HG02943 (cell line): ENCODE measurements around the gene OXCT1.
A peak's percentile ranks its signal among the peaks of the same experiment; 100 is the strongest.
"Not testable (repeated sequence)": the region's sequence is repeated elsewhere in the genome, so short reads cannot be mapped to it uniquely, and the experiment has no call there.

Experiments used
- ATAC-seq: cut with Tn5 transposase; IDR thresholded peaks from one replicate; pipeline ENCODE4 v1.9.1; 2021; ENCODE audit warnings: mild to moderate bottlenecking, low read depth, moderate library complexity; ENCODE audit not compliant: unreplicated experiment

The OXCT1 gene

DNA sequence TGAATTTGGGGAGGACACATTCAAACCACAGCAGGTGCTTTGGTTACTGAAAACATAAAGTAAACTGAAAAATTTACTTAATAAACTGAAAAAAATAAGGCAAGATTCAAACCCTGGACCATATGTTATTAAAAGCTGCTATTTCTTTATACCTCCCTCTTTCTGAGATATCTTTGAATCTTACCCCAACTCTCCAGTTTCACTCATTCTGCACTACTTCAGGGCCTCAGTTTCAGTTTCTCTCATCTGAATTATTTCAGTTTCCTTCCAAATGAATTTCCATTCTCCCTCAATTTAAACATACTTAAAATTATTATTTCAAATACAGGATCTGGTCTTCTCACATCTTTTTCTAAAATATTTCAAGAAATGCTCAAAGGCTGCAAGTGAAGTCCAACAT, 4.9 kb upstream of the OXCT1 start:
- no peak for ATAC-seq

GRCh38 chr5:41874512-41875060, 4.4 kb upstream of the OXCT1 start:
- no peak for ATAC-seq

DNA sequence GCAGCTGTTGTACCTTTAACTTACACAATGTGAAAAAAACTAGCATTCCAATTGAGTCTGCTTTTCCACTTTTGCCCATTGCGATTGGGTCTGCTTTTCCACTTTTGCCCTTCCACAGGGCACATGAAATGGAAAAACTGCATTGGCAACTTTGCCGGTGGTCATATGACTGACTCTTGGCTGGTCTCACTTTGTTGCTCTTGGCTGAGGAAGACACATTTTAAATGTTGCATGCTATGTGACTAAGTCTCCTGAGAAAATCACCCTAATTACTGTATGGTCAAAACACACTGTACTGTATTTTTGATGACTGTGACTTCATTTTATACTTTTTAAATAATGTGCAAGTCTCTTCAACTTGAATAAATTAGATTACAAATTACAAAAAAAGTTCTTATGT, 1.6 kb upstream of the OXCT1 start:
- no peak for ATAC-seq

DNA sequence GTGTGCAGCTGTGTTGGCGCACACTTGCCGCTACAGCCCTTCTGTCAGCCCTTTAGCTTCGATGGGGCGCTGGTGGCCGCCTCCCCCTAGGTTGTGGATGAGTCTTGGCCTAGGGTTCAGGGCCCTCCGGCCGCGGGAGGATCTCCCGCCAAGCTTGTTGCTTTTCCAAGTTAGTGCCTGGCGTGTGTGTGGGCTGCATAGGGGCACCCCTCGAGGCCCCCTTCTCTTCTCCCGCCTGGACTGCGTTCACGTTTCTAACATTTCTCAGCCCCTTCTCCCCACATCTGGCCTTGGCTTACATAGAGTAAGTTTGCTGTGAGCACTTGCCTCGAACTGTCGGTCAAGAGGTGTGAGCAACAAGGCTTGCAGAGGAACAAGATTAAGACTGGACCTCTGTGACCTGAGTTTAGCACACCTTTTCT, 413 bp upstream of the OXCT1 start:
- ATAC-seq: no peak

DNA sequence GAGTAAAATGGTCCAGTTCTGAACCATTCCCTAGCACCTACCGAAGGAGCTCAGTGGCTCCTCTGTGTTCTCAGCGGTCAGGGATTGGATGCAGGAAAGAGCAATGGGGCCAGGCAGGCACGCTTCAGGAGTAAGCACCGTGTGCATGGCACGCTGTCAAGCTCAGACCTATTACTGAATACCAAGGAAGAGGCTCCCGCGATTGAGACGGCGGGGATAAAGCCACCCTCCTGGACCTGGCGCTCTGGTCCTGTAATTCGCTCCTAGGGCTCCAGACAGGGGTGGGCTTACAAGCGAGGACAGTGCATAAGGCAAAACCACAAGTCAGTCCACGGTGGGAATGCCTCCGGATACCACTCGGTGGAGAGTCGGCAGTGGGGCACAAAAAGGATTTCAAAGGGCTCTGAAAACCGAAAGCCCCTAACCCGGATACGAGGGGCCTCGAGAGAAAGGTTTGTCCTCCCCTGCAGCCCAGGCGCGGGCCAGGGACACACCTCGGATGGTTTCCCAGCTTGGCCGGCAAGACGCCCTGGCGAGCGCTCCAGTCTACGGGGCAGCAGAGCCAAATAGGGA, 988 bp downstream of the OXCT1 start:
- no peak for ATAC-seq

DNA sequence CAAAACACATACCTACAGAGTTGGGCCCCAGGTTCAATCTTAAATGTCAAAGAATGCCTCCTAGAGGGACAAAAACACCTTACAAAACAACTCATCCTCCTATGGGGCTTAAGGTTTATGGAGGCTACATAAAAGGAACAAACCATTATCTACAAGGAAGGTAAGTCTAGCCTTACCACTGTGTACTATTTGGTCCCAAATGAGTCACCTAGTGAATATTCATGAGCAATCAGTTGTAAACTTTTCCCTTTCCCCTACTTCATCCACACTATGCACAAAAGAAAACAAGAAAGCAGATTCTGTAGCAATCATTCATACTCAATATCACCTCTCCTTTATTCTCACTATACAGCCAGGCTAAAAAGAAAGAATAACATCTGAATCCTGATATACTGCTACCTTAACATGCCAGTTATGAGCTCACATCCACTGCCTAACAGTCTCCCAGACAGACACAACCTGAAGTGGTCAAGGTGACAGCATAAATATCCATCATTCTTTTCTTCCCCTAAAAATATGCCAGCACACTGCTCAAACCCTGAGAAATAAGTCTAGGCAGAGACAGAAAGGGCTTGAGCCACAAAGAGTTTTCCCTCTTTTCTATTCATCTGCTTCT, 6.2 kb downstream of the OXCT1 start:
- no peak for ATAC-seq

- ATAC-seq: no peak
Observed at GRCh38 chr5:41858890-41859289, 11.3 kb downstream of the OXCT1 start.

DNA sequence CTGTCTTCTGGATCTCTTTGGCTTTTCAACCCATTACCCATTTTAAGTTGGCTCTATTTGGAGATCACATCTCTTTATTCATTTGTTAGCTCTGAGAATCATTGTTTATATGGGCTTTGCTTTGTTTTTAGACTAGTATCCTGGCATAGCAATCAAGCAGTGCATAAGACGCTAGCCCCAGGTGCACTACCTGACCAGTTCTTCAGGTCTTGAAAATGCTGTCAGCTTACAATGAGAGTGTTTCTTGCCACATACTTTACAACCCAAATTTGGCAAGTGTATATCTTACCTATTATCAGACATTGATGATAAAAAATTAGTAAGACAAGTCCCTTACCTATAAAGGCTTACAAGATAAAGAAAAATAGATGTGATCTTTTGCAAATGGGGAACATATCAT, 12.2 kb downstream of the OXCT1 start:
- no peak for ATAC-seq

GRCh38 chr5:41856644-41857491, 13.4 kb downstream of the OXCT1 start:
- peak; percentile 89 for ATAC-seq

DNA sequence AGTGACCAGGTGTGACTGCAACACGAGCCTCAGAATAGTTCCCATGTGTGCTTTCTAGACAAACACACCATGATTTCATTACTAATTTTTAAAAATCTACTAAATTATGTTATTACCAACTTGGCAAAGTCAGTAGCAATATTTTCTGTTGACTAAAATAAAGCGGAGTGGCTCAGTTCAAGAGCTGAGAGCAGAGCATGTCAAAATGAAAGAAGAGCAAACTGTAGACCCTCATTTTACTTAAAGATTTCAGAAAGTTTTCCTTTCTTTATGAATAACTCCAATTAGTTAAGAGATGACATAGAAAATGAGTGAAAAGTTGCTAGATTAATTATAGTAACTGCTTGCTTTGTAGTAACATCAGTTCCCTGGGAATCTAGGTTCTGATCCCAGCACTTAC, 17.9 kb downstream of the OXCT1 start:
- no peak for ATAC-seq

- no peak for ATAC-seq
Observed at GRCh38 chr5:41851116-41851515, 19.1 kb downstream of the OXCT1 start.

- ATAC-seq: no peak
Observed at GRCh38 chr5:41848983-41849382, 21.2 kb downstream of the OXCT1 start.

DNA sequence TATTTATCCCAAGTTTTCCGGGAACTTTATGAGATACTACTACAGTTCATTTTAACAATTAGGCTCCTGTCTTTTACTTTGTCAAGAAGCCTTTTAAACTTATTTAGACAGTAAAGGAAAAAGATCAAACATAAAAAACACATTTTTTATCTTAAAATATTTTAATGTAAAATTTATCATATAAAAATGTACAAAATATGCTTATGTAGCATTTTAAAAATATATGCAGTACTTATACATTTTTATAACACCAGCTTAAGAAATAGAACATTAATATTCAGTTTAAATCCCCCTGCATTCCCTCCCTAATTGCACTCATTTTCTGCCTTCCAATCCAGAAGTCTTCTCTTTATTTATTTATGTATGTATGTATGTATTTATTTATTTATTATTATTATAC, 24.5 kb downstream of the OXCT1 start:
- ATAC-seq: not testable (repeated sequence)

DNA sequence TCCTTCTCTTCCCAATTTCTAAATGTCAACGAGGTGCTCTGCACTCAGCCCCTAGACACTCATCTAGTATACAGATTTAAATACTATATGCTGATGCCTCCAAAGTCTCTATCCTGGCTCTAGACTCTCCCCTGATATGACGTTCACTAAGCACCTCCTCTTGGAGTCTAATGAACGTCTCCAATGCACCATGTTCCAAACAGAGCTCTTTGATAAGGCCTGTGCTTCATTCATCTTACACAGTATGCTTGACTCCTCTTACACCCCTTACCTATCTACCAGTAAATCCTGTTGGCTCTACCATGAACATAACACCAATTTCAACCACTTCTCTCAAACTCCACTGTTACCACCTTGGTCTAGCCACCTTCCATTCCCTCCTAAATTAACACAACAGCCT, 25.7 kb downstream of the OXCT1 start:
- no peak for ATAC-seq

DNA sequence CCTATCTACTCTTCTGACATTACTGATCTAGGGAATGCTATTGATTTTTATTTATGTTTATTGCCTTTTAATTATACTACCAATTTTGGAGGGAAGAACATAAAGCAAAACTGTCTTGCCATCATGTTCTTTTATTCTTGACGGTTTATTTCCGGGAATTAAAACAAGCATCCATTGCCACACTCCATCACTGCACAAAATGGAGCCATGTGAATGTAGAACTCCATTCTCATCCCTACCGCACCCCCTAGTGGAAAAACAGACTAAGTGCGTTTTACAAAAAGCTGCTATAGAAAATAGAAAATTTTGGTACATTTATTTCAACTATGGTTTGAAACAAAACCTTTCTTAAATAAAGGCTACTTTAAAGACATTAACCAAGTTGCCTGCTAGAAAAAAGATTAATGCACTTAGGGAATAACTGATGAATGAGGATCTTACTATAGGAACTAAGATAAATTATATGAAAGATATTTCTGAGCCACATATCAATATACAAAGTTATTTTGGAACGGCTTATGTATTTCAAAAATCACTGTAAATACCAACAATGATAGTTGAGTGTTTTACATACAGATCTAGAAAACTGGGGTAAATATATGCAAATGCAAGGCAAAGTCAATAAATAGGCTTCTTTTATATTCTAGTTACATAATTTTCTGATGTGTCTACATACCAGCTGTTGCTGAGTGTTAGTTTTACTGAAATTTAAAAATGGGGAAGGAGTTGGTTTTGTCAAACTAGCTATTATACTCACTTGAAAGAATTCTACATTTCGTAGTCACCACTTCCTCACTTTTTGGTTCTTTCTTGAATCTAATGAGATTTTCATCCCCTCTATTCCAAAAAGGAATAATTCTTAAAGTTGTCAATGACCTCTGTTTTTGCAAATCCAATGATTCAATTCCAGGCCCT, 26.5 kb downstream of the OXCT1 start:
- no peak for ATAC-seq

DNA sequence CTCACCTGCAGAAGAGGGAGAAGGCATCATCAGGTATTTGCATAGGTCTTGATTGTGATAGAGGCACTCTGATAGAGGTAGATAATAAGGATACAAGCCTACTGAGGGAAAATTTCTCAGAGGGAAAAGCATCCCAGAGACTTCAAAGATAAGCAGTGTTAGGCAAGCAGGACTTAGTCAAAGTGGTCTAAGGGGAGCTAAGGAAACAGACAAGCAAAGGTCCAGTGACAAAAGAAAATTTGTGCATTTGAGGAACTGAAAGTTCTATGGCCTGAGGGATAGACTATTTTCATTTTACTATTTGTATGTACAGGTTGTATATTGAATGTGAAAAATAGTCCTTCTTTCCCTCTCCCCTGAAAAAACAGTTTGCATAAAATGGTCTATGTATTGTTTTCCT, 27.4 kb downstream of the OXCT1 start:
- peak; percentile 80 for ATAC-seq

DNA sequence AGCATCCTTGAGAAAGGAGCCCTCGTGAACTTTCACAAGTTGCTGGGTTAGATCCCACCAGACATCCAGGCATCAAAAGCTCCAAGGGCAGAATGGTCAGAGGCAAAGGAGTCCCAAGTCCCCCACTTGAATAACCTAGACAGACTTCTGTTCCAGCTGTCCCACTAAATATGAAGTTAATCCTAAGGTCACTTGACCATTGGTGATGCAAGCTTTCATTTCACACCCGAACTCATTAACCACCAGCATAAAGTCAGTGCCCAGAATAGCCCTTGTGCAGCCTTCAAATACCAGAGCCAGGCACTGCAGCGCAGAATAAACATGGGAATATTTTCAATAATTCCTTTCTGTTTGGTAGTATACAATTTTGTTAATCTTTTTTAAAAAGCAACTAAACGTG, 28.9 kb downstream of the OXCT1 start:
- no peak for ATAC-seq

- no peak for ATAC-seq
Observed at GRCh38 chr5:41840251-41840650, 30.0 kb downstream of the OXCT1 start.

GRCh38 chr5:41837793-41838192, 32.4 kb downstream of the OXCT1 start:
- ATAC-seq: no peak

- ATAC-seq: no peak
Observed at GRCh38 chr5:41835645-41836044, 34.6 kb downstream of the OXCT1 start.
